Cerebellar cortex (tissue), 1 donor: Measurements from ENCODE around the gene PHF2.
A peak's percentile ranks its signal among the peaks of the same experiment; 100 is the strongest.

ENCODE experiments used
- DNase-seq: peaks from one replicate; pipeline ENCODE4 v3.0.0-alpha.2; 2015; ENCODE audit warnings: low spot score

The PHF2 gene

GRCh38 chr9:93678199-93679019 lies 102.0 kb downstream of the PHF2 start:
- no peak for DNase-seq

GRCh38 chr9:93679536-93680442 lies 103.4 kb downstream of the PHF2 start:
- DNase-seq: no peak

- DNase-seq: no peak
Measured at GRCh38 chr9:93680443-93681268, 104.3 kb downstream of the PHF2 start.

GRCh38 chr9:93681269-93682154 lies 105.1 kb downstream of the PHF2 start:
- no peak for DNase-seq

- DNase-seq: peak; percentile 44
Measured at GRCh38 chr9:93682155-93682968, 106.0 kb downstream of the PHF2 start.

- no peak for DNase-seq
Measured at GRCh38 chr9:93683331-93684134, 107.1 kb downstream of the PHF2 start.

- DNase-seq: no peak
Measured at GRCh38 chr9:93684161-93684765, 107.9 kb downstream of the PHF2 start.

- no peak for DNase-seq
Measured at GRCh38 chr9:93684806-93685543, 108.6 kb downstream of the PHF2 start.

GRCh38 chr9:93686127-93686879 lies 109.9 kb downstream of the PHF2 start:
- DNase-seq: no peak

- no peak for DNase-seq
Measured at GRCh38 chr9:93686880-93687236, 110.5 kb downstream of the PHF2 start.

GRCh38 chr9:93690618-93691017 lies 114.2 kb downstream of the PHF2 start:
- no peak for DNase-seq

GRCh38 chr9:93693129-93693528 lies 116.7 kb downstream of the PHF2 start:
- DNase-seq: no peak

- DNase-seq: no peak
Measured at GRCh38 chr9:93697352-93698139, 121.2 kb downstream of the PHF2 start.

GRCh38 chr9:93698140-93698908 lies 121.9 kb downstream of the PHF2 start:
- no peak for DNase-seq

- DNase-seq: no peak
Measured at GRCh38 chr9:93699650-93700049, 123.3 kb downstream of the PHF2 start.
